ENCODE data around the gene ITPKA. TPM values are rescaled to one million over a fixed set of nuclear protein-coding genes. Genes with fewer than 3 reads are reported as not detected.

ITPKA gene
- total and polyA plus RNA-seq, 2 of the 13 experiments (the other 11 are each of a cell fraction or from before 2014, with no cell fraction given): 13.2 to 41.3 TPM

DNA sequence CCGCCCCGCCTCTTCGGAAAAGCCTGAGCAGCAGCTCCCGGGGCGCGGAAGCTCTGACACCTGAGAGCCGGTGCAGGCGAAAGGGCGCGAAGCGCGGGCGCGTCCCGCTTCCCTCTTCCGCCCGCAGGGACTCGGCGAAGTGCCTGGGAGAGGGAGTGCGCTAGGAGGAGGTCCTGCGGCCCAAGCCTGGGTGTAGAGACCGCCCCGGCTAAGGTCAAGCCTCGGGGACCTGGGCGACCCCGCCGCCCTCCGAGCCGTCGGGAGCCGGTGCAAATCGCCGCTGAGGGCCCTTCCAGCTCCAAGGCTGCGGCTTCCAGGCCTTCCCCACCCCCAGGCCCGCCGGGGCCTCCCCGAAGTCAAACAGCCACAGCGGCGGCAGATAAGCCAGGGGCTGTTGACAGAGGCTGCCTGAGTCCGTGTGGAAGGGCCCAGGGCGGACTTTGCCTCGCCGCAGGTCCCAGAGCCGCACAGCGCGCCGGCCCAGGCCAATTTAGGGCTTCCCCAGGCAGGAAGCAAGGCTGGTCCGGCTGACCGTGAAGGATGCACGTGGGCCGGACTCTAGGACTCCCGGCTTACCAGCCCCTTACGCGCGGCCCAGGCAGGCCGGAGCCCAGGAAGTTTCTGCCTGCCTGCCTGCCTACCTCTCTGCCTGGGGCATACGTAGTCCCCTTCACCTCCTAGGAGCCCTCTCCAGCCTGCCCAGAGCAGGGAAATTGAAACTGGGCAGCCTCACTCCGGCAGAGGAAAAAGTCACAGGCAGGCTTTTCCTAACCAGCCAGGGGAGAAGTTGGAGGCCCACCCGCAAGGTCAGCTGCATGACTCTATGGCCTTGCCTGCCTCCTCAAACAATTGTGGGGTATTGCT lies 2.3 kb downstream of the ITPKA start (continued):
- TF ChIP-seq, protein P1, sequence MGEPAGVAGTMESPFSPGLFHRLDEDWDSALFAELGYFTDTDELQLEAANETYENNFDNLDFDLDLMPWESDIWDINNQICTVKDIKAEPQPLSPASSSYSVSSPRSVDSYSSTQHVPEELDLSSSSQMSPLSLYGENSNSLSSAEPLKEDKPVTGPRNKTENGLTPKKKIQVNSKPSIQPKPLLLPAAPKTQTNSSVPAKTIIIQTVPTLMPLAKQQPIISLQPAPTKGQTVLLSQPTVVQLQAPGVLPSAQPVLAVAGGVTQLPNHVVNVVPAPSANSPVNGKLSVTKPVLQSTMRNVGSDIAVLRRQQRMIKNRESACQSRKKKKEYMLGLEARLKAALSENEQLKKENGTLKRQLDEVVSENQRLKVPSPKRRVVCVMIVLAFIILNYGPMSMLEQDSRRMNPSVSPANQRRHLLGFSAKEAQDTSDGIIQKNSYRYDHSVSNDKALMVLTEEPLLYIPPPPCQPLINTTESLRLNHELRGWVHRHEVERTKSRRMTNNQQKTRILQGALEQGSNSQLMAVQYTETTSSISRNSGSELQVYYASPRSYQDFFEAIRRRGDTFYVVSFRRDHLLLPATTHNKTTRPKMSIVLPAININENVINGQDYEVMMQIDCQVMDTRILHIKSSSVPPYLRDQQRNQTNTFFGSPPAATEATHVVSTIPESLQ (CRISPR knock-in tag; conservative IDR thresholded peaks at IDR 0.05): no peak
- TF ChIP-seq, protein P2, sequence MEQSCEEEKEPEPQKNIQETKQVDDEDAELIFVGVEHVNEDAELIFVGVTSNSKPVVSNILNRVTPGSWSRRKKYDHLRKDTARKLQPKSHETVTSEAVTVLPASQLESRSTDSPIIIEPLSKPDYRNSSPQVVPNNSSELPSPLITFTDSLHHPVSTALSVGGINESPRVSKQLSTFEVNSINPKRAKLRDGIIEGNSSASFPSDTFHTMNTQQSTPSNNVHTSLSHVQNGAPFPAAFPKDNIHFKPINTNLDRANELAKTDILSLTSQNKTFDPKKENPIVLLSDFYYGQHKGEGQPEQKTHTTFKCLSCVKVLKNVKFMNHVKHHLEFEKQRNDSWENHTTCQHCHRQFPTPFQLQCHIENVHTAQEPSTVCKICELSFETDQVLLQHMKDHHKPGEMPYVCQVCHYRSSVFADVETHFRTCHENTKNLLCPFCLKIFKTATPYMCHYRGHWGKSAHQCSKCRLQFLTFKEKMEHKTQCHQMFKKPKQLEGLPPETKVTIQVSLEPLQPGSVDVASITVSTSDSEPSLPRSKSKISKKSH (CRISPR knock-in tag; IDR thresholded peaks at IDR 0.05; ENCODE audit: borderline replicate concordance): peak; percentile 91
- TF ChIP-seq SYNCRIP (IDR thresholded peaks at IDR 0.05; ENCODE audit: insufficient read depth, low read depth, low read length) (no peak), ZNF615 (CRISPR knock-in tag; IDR thresholded peaks at IDR 0.05; ENCODE audit: borderline replicate concordance) (peak; percentile 97), NBN (conservative IDR thresholded peaks at IDR 0.05) (no peak), ZNF777 (CRISPR knock-in tag; IDR thresholded peaks at IDR 0.05) (peak; percentile 89), ZNF703 (CRISPR knock-in tag; IDR thresholded peaks at IDR 0.05; ENCODE audit: borderline replicate concordance) (peak; percentile 77; the same call in 1 of the 2 replicates), ZNF30 (CRISPR knock-in tag; IDR thresholded peaks at IDR 0.05) (no peak), ZNF766 (CRISPR knock-in tag; IDR thresholded peaks at IDR 0.05; ENCODE audit: borderline replicate concordance) (peak; percentile 64; the same call in 1 of the 2 replicates), CBX1 (IDR thresholded peaks at IDR 0.05; ENCODE audit: low read depth) (peak; percentile 17), SNAPC2 (CRISPR knock-in tag; IDR thresholded peaks at IDR 0.05) (no peak), ZNF101 (CRISPR knock-in tag; IDR thresholded peaks at IDR 0.05; ENCODE audit: borderline replicate concordance, low read depth) (no peak), POLR2AphosphoS5 (IDR thresholded peaks at IDR 0.05; ENCODE audit: low read depth, low read length) (0 out of 2 replicates have a peak, but pooled peaks have one; percentile 14), HNRNPUL1 (IDR thresholded peaks at IDR 0.05; ENCODE audit: low read depth, low read length) (no peak)
- TF ChIP-seq, protein P3, sequence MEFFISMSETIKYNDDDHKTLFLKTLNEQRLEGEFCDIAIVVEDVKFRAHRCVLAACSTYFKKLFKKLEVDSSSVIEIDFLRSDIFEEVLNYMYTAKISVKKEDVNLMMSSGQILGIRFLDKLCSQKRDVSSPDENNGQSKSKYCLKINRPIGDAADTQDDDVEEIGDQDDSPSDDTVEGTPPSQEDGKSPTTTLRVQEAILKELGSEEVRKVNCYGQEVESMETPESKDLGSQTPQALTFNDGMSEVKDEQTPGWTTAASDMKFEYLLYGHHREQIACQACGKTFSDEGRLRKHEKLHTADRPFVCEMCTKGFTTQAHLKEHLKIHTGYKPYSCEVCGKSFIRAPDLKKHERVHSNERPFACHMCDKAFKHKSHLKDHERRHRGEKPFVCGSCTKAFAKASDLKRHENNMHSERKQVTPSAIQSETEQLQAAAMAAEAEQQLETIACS (CRISPR knock-in tag; IDR thresholded peaks at IDR 0.05): peak; percentile 67; the same call in 1 of the 2 replicates
- TF ChIP-seq, protein P4, sequence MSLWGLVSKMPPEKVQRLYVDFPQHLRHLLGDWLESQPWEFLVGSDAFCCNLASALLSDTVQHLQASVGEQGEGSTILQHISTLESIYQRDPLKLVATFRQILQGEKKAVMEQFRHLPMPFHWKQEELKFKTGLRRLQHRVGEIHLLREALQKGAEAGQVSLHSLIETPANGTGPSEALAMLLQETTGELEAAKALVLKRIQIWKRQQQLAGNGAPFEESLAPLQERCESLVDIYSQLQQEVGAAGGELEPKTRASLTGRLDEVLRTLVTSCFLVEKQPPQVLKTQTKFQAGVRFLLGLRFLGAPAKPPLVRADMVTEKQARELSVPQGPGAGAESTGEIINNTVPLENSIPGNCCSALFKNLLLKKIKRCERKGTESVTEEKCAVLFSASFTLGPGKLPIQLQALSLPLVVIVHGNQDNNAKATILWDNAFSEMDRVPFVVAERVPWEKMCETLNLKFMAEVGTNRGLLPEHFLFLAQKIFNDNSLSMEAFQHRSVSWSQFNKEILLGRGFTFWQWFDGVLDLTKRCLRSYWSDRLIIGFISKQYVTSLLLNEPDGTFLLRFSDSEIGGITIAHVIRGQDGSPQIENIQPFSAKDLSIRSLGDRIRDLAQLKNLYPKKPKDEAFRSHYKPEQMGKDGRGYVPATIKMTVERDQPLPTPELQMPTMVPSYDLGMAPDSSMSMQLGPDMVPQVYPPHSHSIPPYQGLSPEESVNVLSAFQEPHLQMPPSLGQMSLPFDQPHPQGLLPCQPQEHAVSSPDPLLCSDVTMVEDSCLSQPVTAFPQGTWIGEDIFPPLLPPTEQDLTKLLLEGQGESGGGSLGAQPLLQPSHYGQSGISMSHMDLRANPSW (CRISPR knock-in tag; IDR thresholded peaks at IDR 0.05; ENCODE audit: borderline replicate concordance): peak; percentile 49; the same call in 1 of the 2 replicates
- TF ChIP-seq, protein P5, sequence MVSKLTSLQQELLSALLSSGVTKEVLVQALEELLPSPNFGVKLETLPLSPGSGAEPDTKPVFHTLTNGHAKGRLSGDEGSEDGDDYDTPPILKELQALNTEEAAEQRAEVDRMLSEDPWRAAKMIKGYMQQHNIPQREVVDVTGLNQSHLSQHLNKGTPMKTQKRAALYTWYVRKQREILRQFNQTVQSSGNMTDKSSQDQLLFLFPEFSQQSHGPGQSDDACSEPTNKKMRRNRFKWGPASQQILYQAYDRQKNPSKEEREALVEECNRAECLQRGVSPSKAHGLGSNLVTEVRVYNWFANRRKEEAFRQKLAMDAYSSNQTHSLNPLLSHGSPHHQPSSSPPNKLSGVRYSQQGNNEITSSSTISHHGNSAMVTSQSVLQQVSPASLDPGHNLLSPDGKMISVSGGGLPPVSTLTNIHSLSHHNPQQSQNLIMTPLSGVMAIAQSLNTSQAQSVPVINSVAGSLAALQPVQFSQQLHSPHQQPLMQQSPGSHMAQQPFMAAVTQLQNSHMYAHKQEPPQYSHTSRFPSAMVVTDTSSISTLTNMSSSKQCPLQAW (CRISPR knock-in tag; IDR thresholded peaks at IDR 0.05): peak; percentile 59
- TF ChIP-seq, protein P6, sequence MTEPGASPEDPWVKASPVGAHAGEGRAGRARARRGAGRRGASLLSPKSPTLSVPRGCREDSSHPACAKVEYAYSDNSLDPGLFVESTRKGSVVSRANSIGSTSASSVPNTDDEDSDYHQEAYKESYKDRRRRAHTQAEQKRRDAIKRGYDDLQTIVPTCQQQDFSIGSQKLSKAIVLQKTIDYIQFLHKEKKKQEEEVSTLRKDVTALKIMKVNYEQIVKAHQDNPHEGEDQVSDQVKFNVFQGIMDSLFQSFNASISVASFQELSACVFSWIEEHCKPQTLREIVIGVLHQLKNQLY (CRISPR knock-in tag; IDR thresholded peaks at IDR 0.05): no peak
